ENCODE results near the gene CCDC85B. TPM values are rescaled to one million over a fixed set of nuclear protein-coding genes. Genes with fewer than 3 reads are reported as not detected.
A peak's percentile ranks its signal among the peaks of the same experiment; 100 is the strongest.

CCDC85B gene
- total and polyA plus RNA-seq, 2 of the 13 experiments (the other 11 are each of a cell fraction or from before 2014, with no cell fraction given), result 8.2 to 19.5 TPM

DNA sequence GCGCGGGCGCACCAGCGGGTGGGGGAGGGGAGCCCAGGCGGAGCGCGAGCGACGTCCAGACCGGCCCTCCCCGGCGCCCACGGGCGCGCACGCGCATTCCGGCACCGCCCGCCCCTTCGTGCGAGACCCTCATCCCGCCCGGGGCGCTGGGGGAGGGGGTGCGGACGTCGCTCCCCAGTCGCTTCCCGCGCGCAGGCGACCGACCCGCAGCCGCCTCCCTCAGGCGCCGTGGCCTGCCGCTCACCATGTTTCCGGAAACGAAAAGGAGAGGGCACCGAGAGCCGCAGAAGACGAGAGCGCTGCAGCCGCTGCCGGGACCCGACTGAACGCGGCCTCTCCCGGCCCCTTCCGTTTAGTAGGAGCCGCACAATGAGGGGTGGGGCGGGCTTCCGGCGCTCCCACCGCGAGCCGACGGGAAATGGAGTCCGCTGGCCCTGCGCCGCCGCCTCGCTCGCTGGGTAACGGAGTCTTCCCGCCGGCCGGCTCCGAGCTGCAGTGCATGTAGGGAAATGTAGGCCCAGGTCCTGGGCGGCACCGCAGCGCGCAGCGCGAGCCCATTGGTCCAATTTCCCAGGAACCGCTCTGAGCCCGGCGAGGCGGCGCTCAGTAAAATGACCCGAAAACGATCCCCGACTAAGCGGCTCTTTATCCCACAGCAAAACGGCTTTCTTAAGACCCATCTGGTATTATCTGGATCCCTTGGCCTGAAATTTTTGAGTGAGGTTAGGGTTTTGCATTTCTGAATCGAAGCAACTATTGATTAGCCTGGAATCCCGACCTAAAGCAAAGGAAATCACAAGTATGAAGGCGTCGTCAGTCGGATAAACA lies 32.4 kb upstream of the CCDC85B start, which contains the start of gene CFL1 (continued):
- TF ChIP-seq, protein P1, sequence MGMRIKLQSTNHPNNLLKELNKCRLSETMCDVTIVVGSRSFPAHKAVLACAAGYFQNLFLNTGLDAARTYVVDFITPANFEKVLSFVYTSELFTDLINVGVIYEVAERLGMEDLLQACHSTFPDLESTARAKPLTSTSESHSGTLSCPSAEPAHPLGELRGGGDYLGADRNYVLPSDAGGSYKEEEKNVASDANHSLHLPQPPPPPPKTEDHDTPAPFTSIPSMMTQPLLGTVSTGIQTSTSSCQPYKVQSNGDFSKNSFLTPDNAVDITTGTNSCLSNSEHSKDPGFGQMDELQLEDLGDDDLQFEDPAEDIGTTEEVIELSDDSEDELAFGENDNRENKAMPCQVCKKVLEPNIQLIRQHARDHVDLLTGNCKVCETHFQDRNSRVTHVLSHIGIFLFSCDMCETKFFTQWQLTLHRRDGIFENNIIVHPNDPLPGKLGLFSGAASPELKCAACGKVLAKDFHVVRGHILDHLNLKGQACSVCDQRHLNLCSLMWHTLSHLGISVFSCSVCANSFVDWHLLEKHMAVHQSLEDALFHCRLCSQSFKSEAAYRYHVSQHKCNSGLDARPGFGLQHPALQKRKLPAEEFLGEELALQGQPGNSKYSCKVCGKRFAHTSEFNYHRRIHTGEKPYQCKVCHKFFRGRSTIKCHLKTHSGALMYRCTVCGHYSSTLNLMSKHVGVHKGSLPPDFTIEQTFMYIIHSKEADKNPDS (CRISPR knock-in tag; IDR thresholded peaks at IDR 0.05), result peak; percentile 71; the same call in 1 of the 2 replicates
- TF ChIP-seq HNRNPL (IDR thresholded peaks at IDR 0.05; ENCODE audit: low read depth, low read length) (no peak), ZNF33B (CRISPR knock-in tag; IDR thresholded peaks at IDR 0.05) (no peak), PHF20 (CRISPR knock-in tag; IDR thresholded peaks at IDR 0.05) (peak; percentile 63), ZBTB1 (CRISPR knock-in tag; IDR thresholded peaks at IDR 0.05; ENCODE audit: borderline replicate concordance) (no peak), PCBP2 (optimal IDR thresholded peaks at IDR 0.05; ENCODE audit: low read depth, low read length, poor library complexity, severe bottlenecking) (no peak), NFATC3 (CRISPR knock-in tag; IDR thresholded peaks at IDR 0.05) (no peak), ZNF136 (CRISPR knock-in tag; IDR thresholded peaks at IDR 0.05; ENCODE audit: low read depth) (no peak), HES4 (CRISPR knock-in tag; IDR thresholded peaks at IDR 0.05; ENCODE audit: borderline replicate concordance) (peak; percentile 67; the same call in 1 of the 2 replicates), ZNF296 (CRISPR knock-in tag; conservative IDR thresholded peaks at IDR 0.05) (no peak), TCF7L2 (IDR thresholded peaks at IDR 0.05; ENCODE audit: low read depth, low read length) (no peak), HOXD1 (CRISPR knock-in tag; IDR thresholded peaks at IDR 0.05) (no peak; the same call in 1 of the 2 replicates), ZNF768 (CRISPR knock-in tag; IDR thresholded peaks at IDR 0.05) (peak; percentile 69), ZFAT (CRISPR knock-in tag; conservative IDR thresholded peaks at IDR 0.05) (no peak), ADNP (CRISPR knock-in tag; IDR thresholded peaks at IDR 0.05) (no peak), RXRA (CRISPR knock-in tag; IDR thresholded peaks at IDR 0.05) (peak; percentile 53; the same call in 1 of the 2 replicates), MAFF (IDR thresholded peaks at IDR 0.05; ENCODE audit: low read depth, low read length) (no peak), ZNF674 (CRISPR knock-in tag; IDR thresholded peaks at IDR 0.05; ENCODE audit: low read depth) (no peak), TOPORS (CRISPR knock-in tag; IDR thresholded peaks at IDR 0.05) (peak; percentile 67; the same call in 1 of the 2 replicates), AGO1 (IDR thresholded peaks at IDR 0.05; ENCODE audit: low read depth, low read length, poor library complexity, severe bottlenecking) (peak; percentile 71), MIER2 (CRISPR knock-in tag; IDR thresholded peaks at IDR 0.05) (0 out of 2 replicates have a peak, but pooled peaks have one; percentile 39)
- TF ChIP-seq, protein P2, sequence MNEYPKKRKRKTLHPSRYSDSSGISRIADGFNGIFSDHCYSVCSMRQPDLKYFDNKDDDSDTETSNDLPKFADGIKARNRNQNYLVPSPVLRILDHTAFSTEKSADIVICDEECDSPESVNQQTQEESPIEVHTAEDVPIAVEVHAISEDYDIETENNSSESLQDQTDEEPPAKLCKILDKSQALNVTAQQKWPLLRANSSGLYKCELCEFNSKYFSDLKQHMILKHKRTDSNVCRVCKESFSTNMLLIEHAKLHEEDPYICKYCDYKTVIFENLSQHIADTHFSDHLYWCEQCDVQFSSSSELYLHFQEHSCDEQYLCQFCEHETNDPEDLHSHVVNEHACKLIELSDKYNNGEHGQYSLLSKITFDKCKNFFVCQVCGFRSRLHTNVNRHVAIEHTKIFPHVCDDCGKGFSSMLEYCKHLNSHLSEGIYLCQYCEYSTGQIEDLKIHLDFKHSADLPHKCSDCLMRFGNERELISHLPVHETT (CRISPR knock-in tag; conservative IDR thresholded peaks at IDR 0.05), result peak; percentile 86
- TF ChIP-seq, protein P3, sequence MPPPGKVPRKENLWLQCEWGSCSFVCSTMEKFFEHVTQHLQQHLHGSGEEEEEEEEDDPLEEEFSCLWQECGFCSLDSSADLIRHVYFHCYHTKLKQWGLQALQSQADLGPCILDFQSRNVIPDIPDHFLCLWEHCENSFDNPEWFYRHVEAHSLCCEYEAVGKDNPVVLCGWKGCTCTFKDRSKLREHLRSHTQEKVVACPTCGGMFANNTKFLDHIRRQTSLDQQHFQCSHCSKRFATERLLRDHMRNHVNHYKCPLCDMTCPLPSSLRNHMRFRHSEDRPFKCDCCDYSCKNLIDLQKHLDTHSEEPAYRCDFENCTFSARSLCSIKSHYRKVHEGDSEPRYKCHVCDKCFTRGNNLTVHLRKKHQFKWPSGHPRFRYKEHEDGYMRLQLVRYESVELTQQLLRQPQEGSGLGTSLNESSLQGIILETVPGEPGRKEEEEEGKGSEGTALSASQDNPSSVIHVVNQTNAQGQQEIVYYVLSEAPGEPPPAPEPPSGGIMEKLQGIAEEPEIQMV (CRISPR knock-in tag; IDR thresholded peaks at IDR 0.05; ENCODE audit: low read depth), result no peak; the same call in 1 of the 2 replicates
- TF ChIP-seq, protein P4, sequence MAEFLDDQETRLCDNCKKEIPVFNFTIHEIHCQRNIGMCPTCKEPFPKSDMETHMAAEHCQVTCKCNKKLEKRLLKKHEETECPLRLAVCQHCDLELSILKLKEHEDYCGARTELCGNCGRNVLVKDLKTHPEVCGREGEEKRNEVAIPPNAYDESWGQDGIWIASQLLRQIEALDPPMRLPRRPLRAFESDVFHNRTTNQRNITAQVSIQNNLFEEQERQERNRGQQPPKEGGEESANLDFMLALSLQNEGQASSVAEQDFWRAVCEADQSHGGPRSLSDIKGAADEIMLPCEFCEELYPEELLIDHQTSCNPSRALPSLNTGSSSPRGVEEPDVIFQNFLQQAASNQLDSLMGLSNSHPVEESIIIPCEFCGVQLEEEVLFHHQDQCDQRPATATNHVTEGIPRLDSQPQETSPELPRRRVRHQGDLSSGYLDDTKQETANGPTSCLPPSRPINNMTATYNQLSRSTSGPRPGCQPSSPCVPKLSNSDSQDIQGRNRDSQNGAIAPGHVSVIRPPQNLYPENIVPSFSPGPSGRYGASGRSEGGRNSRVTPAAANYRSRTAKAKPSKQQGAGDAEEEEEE (CRISPR knock-in tag; IDR thresholded peaks at IDR 0.05; ENCODE audit: borderline replicate concordance), result no peak

Measured in HepG2 (cell line).